MM.1S (cell line): ENCODE results near the gene DNAH8.

Source experiments
- DNase-seq: peaks from one replicate; pipeline ENCODE4 v3.0.0-alpha.2; 2015
- H2AFZ ChIP-seq: fragments of 300-600 bp; sonication (generic); 2 replicates; pipeline ENCODE4 v1.6.0; 2016; ENCODE audit warnings: antibody characterized with exemption, low read length
- H3F3A ChIP-seq: fragments of 300-600 bp; sonication (generic); 2 replicates; pipeline ENCODE4 v1.6.1; 2016; ENCODE audit warnings: mild to moderate bottlenecking, antibody characterized with exemption, low read length, moderate library complexity, mixed read lengths; ENCODE audit not compliant: insufficient read depth
- H3K27ac ChIP-seq: fragments of 300-600 bp; sonication (generic); 2 replicates; pipeline ENCODE4 v1.5.1; 2016; ENCODE audit warnings: mild to moderate bottlenecking, low read length
- H3K27me3 ChIP-seq: fragments of 300-600 bp; sonication (generic); replicated peaks from 2 replicates; pipeline ENCODE4 v1.6.0; 2016; ENCODE audit warnings: low read length; ENCODE audit not compliant: insufficient read depth
- H3K36me3 ChIP-seq: fragments of 300-600 bp; sonication (generic); replicated peaks from 2 replicates; pipeline ENCODE4 v1.6.1; 2016; ENCODE audit warnings: mild to moderate bottlenecking, low read length, mixed read lengths; ENCODE audit not compliant: insufficient read depth
- H3K4me1 ChIP-seq: fragments of 300-600 bp; sonication (generic); 2 replicates; pipeline ENCODE4 v1.6.1; 2016; ENCODE audit warnings: low read length, mixed read lengths
- H3K4me2 ChIP-seq: fragments of 300-600 bp; sonication (generic); 2 replicates; pipeline ENCODE4 v1.6.0; 2016; ENCODE audit warnings: low read depth, low read length
- H3K4me3 ChIP-seq: fragments of 300-600 bp; sonication (generic); 2 replicates; pipeline ENCODE4 v1.5.1; 2016; ENCODE audit warnings: low read length, mixed read lengths
- H3K79me2 ChIP-seq: fragments of 300-600 bp; sonication (generic); 2 replicates; pipeline ENCODE4 v1.6.1; 2016; ENCODE audit warnings: mixed run types, low read length, mixed read lengths
- H3K9ac ChIP-seq: fragments of 300-600 bp; sonication (generic); 2 replicates; pipeline ENCODE4 v1.6.1; 2016; ENCODE audit warnings: low read length, mixed read lengths
- H3K9me2 ChIP-seq: fragments of 300-600 bp; sonication (generic); replicated peaks from 2 replicates; pipeline ENCODE4 v1.6.1; 2016; ENCODE audit warnings: mild to moderate bottlenecking, low read length, mixed read lengths; ENCODE audit not compliant: insufficient read depth
- H3K9me3 ChIP-seq: fragments of 300-600 bp; sonication (generic); replicated peaks from 2 replicates; pipeline ENCODE4 v1.6.1; 2016; ENCODE audit warnings: mild to moderate bottlenecking, low read length, mixed read lengths; ENCODE audit not compliant: insufficient read depth
- H4K20me1 ChIP-seq: fragments of 300-600 bp; sonication (generic); 2 replicates; pipeline ENCODE4 v1.6.1; 2016; ENCODE audit warnings: mild to moderate bottlenecking, low read length, moderate library complexity, mixed read lengths; ENCODE audit not compliant: insufficient read depth
- EZH2 ChIP-seq: fragments of 300-600 bp; sonication (generic); optimal IDR thresholded peaks from 2 replicates; pipeline ENCODE3; 2017; ENCODE audit warnings: low read depth, mild to moderate bottlenecking, antibody characterized with exemption, low read length, mixed read lengths
- EZH2phosphoT487 ChIP-seq: fragments of 300-600 bp; sonication (generic); IDR thresholded peaks from 2 replicates; pipeline ENCODE4 v1.6.1; 2018; ENCODE audit warnings: antibody characterized with exemption, low read length
- TF ChIP-seq, protein P1 (sequence below): fragments of 300-600 bp; sonication (generic); IDR thresholded peaks from 2 replicates; pipeline ENCODE4 v1.5.1; 2016; ENCODE audit warnings: antibody characterized with exemption, low read length, mixed read lengths

Gene DNAH8

DNA sequence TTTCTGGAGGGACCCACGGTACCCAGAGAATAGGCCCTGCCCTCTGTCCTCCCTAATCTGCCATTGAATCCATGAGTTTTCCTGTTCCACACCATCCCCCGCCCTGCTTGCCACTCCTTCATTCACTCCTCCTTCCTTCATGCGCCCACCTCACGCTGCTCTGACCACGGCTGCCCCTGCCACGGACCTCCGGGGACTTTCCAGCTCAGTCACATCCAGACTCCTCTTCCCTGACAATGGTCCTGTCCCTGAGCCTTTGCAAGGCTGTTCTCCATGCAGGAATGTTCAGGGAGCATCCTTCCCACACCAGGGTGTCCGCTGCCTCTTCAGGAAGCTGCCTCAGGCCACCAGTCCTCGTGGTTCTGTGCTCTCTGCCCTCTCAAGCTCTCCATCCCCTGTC lies 359.4 kb downstream of the DNAH8 start:
- DNase-seq, result no peak
- Histone ChIP-seq H3K27ac (no peak overlapping the region), H2AFZ (no peak overlapping the region), H3K36me3 (no peaks in the 10 kb centered on the region), H3K4me1 (no peaks in the 10 kb centered on the region), H3K79me2 (no peaks in the 10 kb centered on the region), H3F3A (no peaks in the 10 kb centered on the region), H4K20me1 (no peaks in the 10 kb centered on the region), H3K4me3 (no peak overlapping the region), H3K9me3 (no peaks in the 10 kb centered on the region), H3K27me3 (no peaks in the 10 kb centered on the region), H3K9ac (no peak overlapping the region), H3K4me2 (no peak overlapping the region), H3K9me2 (no peaks in the 10 kb centered on the region)
- TF ChIP-seq EZH2phosphoT487 (no peak), EZH2 (no peak)
- TF ChIP-seq, protein P1, sequence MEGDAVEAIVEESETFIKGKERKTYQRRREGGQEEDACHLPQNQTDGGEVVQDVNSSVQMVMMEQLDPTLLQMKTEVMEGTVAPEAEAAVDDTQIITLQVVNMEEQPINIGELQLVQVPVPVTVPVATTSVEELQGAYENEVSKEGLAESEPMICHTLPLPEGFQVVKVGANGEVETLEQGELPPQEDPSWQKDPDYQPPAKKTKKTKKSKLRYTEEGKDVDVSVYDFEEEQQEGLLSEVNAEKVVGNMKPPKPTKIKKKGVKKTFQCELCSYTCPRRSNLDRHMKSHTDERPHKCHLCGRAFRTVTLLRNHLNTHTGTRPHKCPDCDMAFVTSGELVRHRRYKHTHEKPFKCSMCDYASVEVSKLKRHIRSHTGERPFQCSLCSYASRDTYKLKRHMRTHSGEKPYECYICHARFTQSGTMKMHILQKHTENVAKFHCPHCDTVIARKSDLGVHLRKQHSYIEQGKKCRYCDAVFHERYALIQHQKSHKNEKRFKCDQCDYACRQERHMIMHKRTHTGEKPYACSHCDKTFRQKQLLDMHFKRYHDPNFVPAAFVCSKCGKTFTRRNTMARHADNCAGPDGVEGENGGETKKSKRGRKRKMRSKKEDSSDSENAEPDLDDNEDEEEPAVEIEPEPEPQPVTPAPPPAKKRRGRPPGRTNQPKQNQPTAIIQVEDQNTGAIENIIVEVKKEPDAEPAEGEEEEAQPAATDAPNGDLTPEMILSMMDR, result no peak

DNA sequence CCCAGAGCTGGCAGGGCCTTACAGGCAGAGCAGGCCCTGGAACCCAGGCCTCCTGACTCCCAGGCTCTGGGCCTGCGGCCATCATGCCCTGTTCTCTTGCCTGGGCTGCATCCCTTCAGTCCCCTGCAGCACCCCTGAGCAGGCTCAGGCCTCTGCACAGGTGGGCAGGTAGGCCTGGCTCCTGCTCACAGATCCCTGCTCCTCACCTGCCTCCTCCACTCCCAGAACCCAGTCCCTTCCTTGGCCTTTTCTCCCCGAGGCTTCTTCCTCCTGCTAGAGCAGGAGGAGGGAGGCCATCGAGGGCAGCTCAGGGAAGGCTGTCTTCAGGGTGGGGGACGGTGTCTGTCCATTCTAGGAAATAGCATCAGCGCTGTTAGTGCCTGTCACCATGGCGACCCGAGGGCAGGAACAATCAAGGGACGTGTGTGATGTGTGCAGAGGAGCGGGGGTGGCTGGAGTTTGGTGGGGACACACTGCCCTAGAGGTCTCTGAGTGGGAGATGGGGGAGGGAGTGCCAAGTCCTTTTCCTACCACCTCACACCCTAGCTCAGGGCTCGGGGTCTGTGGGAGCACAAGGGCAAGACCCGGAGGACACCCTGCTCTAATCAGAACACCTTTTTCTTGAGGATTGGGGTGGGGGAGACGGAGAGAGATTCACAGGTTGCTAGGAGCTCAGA lies 360.0 kb downstream of the DNAH8 start:
- no peaks in the 10 kb centered on the region for H3K36me3 ChIP-seq
- no peaks in the 10 kb centered on the region for H4K20me1 ChIP-seq
- H3K9me2 ChIP-seq, result no peaks in the 10 kb centered on the region
- no peaks in the 10 kb centered on the region for H3F3A ChIP-seq
- TF ChIP-seq, protein P1, result no peak
- TF ChIP-seq EZH2, result no peak
- TF ChIP-seq EZH2phosphoT487, result no peak
- DNase-seq, result no peak
- H3K4me2 ChIP-seq, result no peak overlapping the region
- H3K9me3 ChIP-seq, result no peaks in the 10 kb centered on the region
- H3K27me3 ChIP-seq, result no peaks in the 10 kb centered on the region
- no peak overlapping the region for H3K4me3 ChIP-seq
- H2AFZ ChIP-seq, result no peak overlapping the region
- no peaks in the 10 kb centered on the region for H3K4me1 ChIP-seq
- no peak overlapping the region for H3K9ac ChIP-seq
- H3K27ac ChIP-seq, result no peak overlapping the region
- H3K79me2 ChIP-seq, result no peaks in the 10 kb centered on the region

DNA sequence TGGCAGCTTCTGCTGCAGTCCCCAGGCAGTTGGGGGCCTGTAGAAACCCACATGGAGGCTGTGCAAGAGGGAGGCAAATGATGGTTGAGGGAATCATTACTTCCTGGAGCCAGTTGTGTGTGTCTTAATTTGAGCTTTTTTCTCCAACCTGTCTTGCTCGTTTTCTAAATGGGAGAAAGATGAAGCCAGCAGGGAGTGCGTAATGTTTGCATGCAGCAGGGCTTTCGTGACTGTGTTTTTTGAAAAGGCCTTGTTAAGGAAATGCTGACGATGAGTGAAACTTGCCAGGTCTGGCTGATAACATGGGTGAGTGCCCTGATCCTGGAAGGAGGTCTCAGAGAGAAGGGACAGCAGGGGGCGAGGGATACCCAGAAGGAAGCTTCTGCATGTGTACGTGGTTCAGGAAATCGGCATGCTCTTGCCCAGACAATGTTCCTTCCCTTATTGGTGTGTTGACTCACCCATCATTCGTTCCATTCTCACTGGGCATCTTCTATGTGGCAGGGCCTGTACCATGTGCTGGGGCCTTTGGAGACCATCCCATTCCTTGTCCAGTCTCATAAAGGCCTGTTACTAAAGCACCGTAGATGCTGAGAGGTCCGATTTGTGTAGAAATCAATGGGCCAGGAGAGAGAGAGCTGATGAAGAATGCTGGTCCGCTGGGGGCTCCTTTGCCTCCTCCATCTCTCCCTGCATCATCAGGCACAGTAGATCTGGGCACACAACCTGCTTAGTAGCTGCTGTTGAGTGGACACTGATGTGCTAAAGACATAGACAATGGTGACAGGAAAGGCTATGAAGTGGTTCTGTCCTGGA lies 360.9 kb downstream of the DNAH8 start:
- H2AFZ ChIP-seq, result no peak overlapping the region
- H3K4me2 ChIP-seq, result no peak overlapping the region
- no peaks in the 10 kb centered on the region for H3K36me3 ChIP-seq
- no peaks in the 10 kb centered on the region for H3F3A ChIP-seq
- no peaks in the 10 kb centered on the region for H3K27me3 ChIP-seq
- no peak overlapping the region for H3K9ac ChIP-seq
- no peaks in the 10 kb centered on the region for H4K20me1 ChIP-seq
- no peak for DNase-seq
- H3K4me3 ChIP-seq, result no peak overlapping the region
- no peaks in the 10 kb centered on the region for H3K9me2 ChIP-seq
- no peaks in the 10 kb centered on the region for H3K4me1 ChIP-seq
- no peaks in the 10 kb centered on the region for H3K9me3 ChIP-seq
- TF ChIP-seq EZH2 (no peak), EZH2phosphoT487 (no peak)
- TF ChIP-seq, protein P1, result no peak
- no peak overlapping the region for H3K27ac ChIP-seq
- H3K79me2 ChIP-seq, result no peaks in the 10 kb centered on the region
